ENCODE data around the gene FBXL5.

FBXL5 gene

DNA sequence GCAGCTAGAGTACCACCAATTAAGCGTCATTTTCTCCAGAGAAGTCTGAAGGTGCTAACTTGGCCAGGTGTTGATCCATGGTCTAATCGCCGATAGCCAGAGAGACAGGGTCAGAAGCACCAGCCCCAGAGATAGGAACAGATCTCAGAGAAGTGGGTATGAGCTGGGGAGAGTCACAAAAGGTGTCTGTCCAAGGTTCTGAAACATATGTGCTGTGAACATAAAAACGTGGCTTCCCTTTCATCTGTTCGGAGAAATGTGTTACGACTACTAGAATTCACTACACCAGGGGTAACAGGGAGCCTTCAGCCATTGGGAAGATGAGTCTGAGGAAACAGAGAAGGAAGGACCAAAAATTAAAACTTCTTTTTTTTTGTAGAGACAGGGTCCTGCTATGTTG is 91.3 kb downstream of the FBXL5 start:
- Histone ChIP-seq H3K27me3 (no peaks in the 10 kb centered on the region), H3K9me3 (replicated peaks in 1 of 11) (no peaks in the 10 kb centered on the region), H3K4me3 (no peak overlapping the region), H3K4me2 (no peak overlapping the region), H3K4me1 (peaks cover 0 to 51% (median 4%) of the 10 kb centered on the region in 10 experiments; a peak in 8 of 20 replicates), H3K27ac (no peak overlapping the region), H3K9ac (no peak overlapping the region), H3K36me3 (peaks cover 8 to 86% (median 29%) of the 10 kb centered on the region in 11 experiments; a peak in 18 of 22 replicates), H4K20me1 (peaks cover 0 to 41% (median 0%) of the 10 kb centered on the region in 11 experiments; a peak in 5 of 22 replicates)
- no peak for TF ChIP-seq Cebpa-rat (IDR thresholded peaks at IDR 0.05)

DNA sequence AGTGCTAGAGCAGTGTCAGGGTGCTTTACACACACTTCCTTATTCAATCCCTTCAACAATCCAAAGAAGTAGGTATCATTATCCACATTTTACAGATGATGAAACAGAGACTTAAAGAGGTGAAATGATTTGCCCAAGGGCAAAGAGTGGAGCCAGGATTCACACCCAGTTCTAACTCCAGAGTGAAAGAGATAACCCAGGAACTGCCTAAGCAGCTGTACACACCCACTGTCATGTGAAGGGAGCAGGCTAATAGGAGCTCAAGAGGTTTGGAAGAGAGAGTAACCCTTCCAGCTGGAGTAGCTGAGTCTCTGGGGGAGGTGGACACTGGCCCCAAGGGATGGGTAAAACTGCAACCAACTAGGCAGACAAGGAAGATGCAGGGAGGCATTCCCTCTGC is 92.5 kb downstream of the FBXL5 start:
- H3K36me3 ChIP-seq = peaks cover 5 to 86% (median 18%) of the 10 kb centered on the region in 11 experiments; a peak in 17 of 22 replicates
- no peak for TF ChIP-seq Cebpa-rat (IDR thresholded peaks at IDR 0.05)

DNA sequence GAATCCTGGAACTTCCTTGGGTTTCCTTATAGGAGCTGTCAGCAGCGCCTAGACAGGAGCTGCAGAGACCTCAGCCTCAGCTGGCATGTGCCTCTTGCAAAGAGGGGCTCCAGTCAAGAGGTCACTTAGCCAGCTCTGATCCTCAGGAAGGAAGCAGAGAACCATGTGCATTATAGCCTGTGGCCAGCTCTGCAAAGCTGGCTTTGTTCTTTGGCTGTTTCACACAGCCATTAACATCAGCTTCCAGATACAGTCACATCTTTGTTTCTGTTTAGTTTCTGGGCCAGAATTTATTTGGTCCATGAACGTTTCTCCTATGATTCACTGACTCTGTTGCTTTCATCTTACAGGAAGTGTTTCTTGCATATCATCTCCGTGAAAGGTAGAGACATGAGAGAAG is 93.0 kb downstream of the FBXL5 start:
- Histone ChIP-seq H3K4me3 (no peak overlapping the region), H3K27me3 (no peaks in the 10 kb centered on the region), H3K9me3 (replicated peaks in 1 of 11) (no peaks in the 10 kb centered on the region), H3K4me2 (peak overlapping the region in 3 of 11 experiments; percentile 8 to 62 (median 47); a peak in 4 of 22 replicates), H3K9ac (no peak overlapping the region), H3K36me3 (peaks cover 4 to 86% (median 17%) of the 10 kb centered on the region in 11 experiments; a peak in 17 of 22 replicates), H3K27ac (no peak overlapping the region), H3K4me1 (peaks cover 0 to 39% (median 4%) of the 10 kb centered on the region in 10 experiments; a peak in 8 of 20 replicates), H4K20me1 (peaks cover 0 to 36% (median 0%) of the 10 kb centered on the region in 11 experiments; a peak in 5 of 22 replicates)
- TF ChIP-seq Cebpa-rat (IDR thresholded peaks at IDR 0.05) = no peak

More for the DNA sequence above, 92.5 kb downstream of the FBXL5 start:
- Histone ChIP-seq H3K9me3 (replicated peaks in 1 of 11) (no peaks in the 10 kb centered on the region), H4K20me1 (peaks cover 0 to 36% (median 0%) of the 10 kb centered on the region in 11 experiments; a peak in 5 of 22 replicates), H3K27me3 (no peaks in the 10 kb centered on the region), H3K4me1 (peaks cover 0 to 39% (median 4%) of the 10 kb centered on the region in 10 experiments; a peak in 8 of 20 replicates), H3K27ac (no peak overlapping the region), H3K4me2 (peak overlapping the region in 1 of 11 experiments; percentile 47; a peak in 1 of 22 replicates), H3K4me3 (no peak overlapping the region), H3K9ac (no peak overlapping the region)

DNA sequence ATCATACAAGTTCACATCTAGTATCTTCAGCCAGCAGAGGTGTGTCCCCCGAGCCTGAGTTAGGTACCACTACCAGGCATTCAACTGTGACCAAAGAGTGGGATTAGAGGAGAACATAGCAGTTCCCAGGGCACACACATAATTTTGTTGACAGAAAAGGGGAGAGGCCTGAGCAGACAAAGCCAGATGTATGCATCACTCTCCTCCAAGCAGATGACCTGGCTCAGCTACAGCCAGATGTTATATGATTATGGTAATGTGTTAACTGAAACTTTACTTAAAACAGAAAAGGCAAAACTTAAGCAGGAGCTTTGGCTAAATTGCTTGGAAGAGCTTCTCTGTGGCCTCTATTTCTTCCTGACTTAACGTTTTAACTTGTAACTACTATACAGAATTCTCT is 96.6 kb downstream of the FBXL5 start:
- Histone ChIP-seq H3K4me3 (no peak overlapping the region), H3K9me3 (replicated peaks in 1 of 11) (no peaks in the 10 kb centered on the region), H3K4me1 (peaks cover 0 to 31% (median 9%) of the 10 kb centered on the region in 10 experiments; a peak in 11 of 20 replicates), H4K20me1 (peaks cover 0 to 28% (median 0%) of the 10 kb centered on the region in 11 experiments; a peak in 5 of 22 replicates), H3K27me3 (no peaks in the 10 kb centered on the region), H3K27ac (no peak overlapping the region), H3K9ac (no peak overlapping the region), H3K36me3 (peaks cover 0 to 83% (median 10%) of the 10 kb centered on the region in 11 experiments; a peak in 9 of 22 replicates), H3K4me2 (no peak overlapping the region)
- TF ChIP-seq Cebpa-rat (IDR thresholded peaks at IDR 0.05) = no peak

DNA sequence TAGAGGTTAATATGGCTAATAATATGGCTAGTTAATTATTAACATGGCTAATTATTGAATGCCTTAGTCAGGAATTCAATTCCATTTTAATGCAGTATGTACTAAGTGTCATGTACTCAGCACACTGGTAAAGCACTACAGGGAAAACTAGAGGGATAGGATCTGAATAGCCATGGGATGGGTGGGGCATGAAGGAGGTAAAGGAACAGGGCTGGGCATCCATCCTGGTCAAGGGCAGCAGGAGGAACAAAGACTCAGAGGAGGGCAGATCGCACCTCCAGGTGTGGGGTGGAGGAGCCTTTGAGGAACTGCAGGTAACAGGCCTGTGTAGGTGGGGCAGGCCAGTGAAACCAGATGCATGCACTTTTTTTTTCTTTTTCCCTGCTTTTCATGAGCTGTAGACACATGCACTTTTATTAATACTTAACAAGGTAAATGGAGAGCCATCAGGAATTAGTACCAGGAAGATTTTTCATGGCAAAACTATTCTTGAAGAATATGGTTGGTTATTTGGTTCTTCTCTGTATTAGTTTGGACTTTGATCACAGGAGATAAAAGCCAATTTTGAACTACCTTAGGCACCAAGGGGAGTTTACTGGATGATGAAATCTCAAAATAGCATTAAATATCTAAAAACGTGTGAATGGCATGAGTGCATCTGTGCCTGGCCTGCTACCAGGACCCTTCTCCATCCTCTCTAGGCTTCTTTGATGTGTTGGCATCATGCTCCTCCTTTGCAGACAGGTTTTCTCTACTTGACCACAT is 97.2 kb downstream of the FBXL5 start:
- no peak overlapping the region for H3K27ac ChIP-seq
- no peak overlapping the region for H3K4me3 ChIP-seq
- H3K27me3 ChIP-seq = no peaks in the 10 kb centered on the region
- H3K4me1 ChIP-seq = peaks cover 0 to 25% (median 9%) of the 10 kb centered on the region in 10 experiments; a peak in 11 of 20 replicates
- peaks cover 0 to 22% (median 0%) of the 10 kb centered on the region in 11 experiments; a peak in 5 of 22 replicates for H4K20me1 ChIP-seq
- no peak for TF ChIP-seq Cebpa-rat (IDR thresholded peaks at IDR 0.05)
- no peaks in the 10 kb centered on the region for H3K9me3 ChIP-seq (replicated peaks in 1 of 11)
- H3K9ac ChIP-seq = no peak overlapping the region
- peaks cover 0 to 83% (median 4%) of the 10 kb centered on the region in 11 experiments; a peak in 8 of 22 replicates for H3K36me3 ChIP-seq
- H3K4me2 ChIP-seq = no peak overlapping the region

DNA sequence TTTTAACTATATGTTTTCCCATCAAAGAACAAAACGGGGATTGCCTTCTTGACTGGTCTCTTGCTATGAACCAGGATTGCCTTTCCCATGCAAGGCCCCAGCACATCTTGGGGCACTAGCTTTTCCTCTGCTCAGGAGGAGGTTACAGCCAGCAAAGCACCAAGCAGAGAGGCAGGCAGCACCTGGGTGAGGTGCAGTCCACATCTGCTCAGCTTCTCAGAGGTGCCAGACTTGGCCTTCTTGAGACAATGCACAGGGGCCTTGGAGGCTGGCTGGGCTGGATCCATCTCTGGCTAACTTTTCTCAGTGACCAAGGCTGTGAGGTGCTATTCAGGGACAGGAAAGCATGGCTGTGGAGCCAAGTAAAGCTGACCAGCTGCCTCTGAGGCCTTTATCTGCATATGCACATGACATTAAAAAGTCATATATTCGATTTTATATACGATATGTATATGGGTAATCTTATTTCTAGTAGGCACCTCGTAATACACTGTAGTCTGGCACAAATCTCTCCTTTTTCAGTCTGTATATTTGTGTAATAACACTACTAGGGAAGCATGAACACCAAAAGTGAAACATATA is 98.6 kb downstream of the FBXL5 start:
- Histone ChIP-seq H3K27me3 (no peaks in the 10 kb centered on the region), H3K4me1 (peaks cover 0 to 11% (median 8%) of the 10 kb centered on the region in 10 experiments; a peak in 11 of 20 replicates), H3K36me3 (peaks cover 0 to 82% (median 0%) of the 10 kb centered on the region in 11 experiments; a peak in 5 of 22 replicates), H3K9me3 (replicated peaks in 1 of 11) (no peaks in the 10 kb centered on the region), H3K4me2 (no peak overlapping the region), H4K20me1 (peaks cover 0 to 9% (median 0%) of the 10 kb centered on the region in 11 experiments; a peak in 5 of 22 replicates), H3K4me3 (no peak overlapping the region), H3K27ac (no peak overlapping the region), H3K9ac (no peak overlapping the region)
- no peak for TF ChIP-seq Cebpa-rat (IDR thresholded peaks at IDR 0.05)

Measured in BLaER1 treated with 17β-estradiol and CSF1 and Interleukin-3, amounts not matched to agents 10 nM and 100 nM (cell line).